GM18505 (cell line): Measurements from ENCODE around the gene PCGF6.
"Not testable (repeated sequence)": the region's sequence is repeated elsewhere in the genome, so short reads cannot be mapped to it uniquely, and the experiment has no call there.

ENCODE experiments used
- ATAC-seq: cut with Tn5 transposase; IDR thresholded peaks from one replicate; pipeline ENCODE4 v1.9.1; 2021; ENCODE audit not compliant: unreplicated experiment
- POLR2A ChIP-seq: IDR thresholded peaks from 4 replicates; pipeline ENCODE4 v1.6.1; 2011; ENCODE audit warnings: borderline replicate concordance; ENCODE audit not compliant: insufficient read depth, insufficient read length; ENCODE audit errors: extremely low read depth

The PCGF6 gene

DNA sequence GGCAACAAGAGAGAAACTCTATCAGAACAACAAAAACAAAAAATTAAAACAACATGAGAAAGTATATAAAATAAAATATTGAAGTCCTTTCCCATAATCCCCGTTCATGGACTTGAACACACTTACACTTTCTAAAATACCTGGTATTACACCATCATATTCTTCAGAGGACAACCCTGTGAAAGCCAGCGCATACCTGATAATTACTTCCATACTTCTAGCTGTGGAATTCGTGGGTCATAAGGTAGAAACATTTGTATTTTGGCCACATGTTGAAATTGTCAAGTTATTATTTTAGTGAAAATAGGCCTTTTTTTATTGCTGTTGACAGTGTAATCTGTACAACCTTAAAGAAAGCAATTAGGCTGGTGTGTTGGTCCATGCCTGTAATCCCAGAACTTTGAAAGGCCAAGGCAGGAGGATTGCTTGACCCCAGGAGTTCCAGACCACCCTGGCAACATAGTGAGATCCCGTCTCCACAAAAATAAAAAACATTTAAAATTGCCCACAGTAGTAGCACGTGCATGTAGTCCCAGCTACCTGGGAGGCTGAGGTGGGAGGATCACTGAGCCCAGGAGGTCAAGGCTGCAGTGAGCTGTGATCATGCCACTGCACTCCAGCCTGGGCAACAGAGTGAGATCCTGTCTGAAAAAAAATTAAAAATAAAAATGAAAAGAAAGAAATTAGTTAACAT, 5.1 kb upstream of the PCGF6 start:
- ATAC-seq, result no peak
- no peak for TF ChIP-seq POLR2A

DNA sequence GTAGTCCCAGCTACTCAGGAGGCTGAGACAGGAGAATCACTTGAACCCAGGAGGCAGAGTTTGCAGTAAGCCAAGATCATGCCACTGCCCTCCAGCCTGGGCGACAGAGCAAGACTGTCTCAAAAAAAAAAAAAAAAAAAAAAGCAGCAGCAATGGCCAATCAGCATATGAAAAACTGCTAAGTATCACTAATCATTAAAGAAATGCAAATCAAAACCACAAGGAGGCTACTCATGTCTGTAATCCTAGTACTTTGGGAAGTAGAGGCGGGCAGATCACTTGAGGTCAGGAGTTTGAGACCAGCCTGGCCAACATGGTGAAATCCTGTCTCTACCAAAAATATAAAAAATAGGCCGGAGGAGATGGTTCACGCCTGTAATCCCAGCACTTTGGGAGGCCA, 3.6 kb upstream of the PCGF6 start:
- not testable (repeated sequence) for ATAC-seq

DNA sequence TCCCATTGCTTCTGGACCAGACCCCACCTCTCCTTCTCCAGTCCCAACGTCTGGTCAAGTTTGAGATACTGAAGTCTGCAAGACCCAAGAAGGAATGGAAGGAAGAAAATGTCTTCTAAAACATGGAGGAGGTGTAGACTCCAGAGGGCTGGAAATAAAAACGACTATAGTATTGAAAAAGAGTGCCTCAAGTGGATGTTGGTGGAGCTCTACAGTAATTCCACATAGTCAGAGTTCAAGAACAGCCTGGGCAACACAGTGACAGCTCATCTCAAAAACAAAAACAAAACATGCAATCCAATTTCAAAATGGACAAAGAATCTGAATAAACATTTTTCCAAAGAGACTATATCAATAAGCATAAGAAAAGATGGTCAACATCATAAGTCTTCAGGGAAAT, 2.3 kb upstream of the PCGF6 start:
- ATAC-seq, result no peak
- no peak for TF ChIP-seq POLR2A

DNA sequence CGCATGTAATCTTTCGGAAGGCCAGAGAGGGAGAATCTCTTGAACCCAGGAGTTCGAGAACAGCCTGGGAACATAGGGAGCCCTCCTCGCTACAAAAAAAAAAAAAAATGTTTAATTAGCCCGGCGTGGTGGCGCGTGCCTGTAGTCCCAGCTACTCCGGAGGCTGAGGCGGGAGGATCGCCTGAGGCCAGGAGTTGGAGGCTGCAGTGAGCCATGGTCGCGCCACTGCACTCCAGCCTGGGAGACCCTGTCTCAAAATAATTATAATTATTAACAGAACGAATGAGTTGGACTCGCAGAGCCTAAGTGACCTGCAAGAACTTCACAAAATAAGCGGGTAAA, 794 bp downstream of the PCGF6 start:
- TF ChIP-seq POLR2A, result no peak
- ATAC-seq, result no peak

DNA sequence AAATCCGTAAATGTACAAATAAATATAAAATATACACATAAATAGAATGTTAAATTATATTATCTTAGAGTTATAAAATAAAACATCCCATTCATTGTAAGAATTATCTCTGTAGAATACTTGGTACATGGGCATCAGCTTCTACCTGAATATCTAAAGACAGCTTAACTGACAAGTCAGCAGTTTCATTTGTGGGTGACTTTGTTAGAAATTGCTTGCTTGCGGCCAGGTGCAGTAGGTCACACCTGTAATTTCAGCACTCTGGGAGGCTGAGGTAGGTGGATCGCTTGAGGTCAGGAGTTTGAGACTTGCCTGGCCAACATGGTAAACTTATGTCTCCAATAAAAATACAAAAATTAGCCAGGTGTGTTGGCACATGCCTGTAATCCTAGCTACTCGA, 14.6 kb downstream of the PCGF6 start:
- no peak for TF ChIP-seq POLR2A
- no peak for ATAC-seq

DNA sequence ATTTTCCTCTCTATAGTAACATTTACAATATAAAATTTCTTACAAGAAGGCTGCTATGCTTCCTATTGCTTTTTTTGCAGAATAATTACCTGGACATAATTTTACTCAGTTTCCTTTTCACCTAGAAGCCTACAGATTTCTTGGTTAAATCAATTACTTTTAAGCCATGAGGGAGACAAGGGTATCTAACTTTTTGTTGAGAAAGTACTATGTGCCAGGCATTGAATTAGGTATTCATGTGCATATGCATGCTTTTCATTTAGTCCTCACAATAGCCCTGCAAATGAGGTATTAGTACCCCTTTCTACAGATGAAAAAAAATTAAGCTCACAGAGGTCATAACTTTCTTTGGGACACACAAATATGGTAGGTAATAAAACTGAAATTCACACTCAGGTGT, 16.4 kb downstream of the PCGF6 start:
- ATAC-seq, result no peak
- TF ChIP-seq POLR2A, result no peak

DNA sequence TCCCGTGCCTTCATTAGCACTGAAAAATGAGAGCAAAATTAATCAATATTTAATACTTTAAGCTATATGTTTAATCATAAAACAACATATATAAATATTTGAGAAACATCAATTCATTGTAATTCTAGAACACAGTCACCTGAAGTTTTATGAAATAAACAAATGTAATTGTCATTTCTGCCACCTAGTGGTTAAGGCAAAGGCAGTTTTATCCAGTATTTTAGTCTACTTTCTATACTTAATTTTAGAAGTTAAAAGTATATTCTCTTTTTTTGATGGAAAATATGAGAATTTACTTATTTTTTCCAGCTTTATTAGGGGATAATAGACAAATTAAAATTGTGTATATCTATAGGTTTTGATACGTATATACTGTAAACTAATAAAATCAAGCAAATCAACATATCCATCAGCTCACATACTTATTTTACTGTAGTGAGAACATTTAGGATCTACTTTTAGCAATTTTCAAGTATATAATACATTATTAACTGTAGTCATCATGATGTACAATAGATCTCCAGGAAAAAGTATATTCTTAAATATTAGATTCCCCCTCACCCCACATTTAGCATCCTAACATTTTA, 16.9 kb downstream of the PCGF6 start:
- ATAC-seq, result no peak
- TF ChIP-seq POLR2A, result no peak

DNA sequence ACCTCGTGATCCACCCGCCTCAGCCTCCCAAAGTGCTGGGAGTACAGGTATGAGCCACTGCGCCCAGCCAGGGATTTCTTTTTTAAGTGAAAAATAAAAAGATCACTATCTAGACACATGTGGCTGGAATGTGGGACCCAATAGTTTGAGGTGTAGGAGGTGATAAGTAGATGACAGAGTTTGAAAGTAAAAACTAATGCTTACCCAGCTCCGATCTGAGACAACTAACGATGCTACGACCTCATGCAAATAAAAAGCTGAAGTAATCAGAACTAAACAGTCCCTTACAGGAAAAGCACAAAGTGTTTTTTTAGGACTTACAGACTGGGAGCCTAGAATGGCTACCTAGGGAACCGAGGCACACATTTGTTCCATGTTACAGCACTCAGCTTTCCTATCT, 23.0 kb downstream of the PCGF6 start:
- no peak for ATAC-seq
- no peak for TF ChIP-seq POLR2A

DNA sequence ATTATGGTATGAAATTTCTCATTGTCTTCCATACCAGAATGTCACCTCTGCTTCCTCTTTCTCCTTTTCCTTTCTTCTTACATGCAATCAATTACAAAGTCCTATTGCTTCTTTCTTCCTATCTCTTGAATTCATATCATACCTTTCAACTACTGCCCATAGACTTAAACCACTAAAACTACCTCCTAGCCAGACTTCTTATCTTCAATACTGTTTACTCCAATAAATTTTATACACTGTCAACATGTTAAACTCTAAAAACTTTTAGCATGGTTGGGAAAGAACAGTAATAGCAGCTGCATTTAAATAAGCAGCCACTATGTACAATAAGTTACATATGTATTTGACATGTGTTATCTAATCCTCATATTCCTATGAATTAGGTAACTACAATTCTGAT, 34.9 kb downstream of the PCGF6 start:
- no peak for TF ChIP-seq POLR2A
- ATAC-seq, result no peak

DNA sequence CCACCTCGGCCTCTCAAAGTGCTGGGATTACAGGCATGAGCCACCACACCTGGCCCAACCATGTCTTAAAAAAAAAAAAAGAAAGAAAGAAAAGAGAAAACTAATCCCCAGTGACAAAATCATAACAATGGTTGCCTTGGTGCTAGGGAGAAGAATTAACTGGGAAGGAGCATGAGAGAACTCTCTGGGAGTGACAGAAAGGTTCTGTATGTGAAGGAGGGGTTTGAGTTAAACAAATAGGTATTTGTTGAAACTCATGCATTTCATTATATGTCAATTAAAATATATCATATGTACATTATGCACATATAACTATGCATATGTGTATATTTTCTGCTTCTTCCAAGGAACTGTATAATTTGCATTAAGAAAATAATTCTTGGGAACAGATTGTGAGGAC, 40.7 kb downstream of the PCGF6 start:
- ATAC-seq, result no peak

DNA sequence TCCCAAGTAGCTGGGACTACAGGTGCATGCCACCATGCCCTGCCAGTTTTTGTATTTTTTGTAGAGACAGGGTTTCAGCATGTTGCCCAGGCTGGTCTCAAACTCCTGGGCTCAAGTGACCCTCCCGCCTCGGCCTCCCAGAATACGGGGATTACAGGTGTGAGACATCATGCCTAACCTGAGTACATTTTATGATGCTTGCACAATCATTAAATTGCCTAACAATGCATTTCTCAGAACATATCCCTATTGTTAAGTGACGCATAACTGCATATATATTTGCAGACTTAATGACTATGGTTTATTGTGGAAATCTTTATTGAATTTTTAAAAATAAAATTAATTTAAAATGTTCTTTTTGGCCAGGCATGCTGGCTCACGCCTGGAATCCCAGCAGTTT, 43.3 kb downstream of the PCGF6 start:
- TF ChIP-seq POLR2A, result no peak
- ATAC-seq, result no peak

More for the DNA sequence above, 40.7 kb downstream of the PCGF6 start:
- no peak for TF ChIP-seq POLR2A

DNA sequence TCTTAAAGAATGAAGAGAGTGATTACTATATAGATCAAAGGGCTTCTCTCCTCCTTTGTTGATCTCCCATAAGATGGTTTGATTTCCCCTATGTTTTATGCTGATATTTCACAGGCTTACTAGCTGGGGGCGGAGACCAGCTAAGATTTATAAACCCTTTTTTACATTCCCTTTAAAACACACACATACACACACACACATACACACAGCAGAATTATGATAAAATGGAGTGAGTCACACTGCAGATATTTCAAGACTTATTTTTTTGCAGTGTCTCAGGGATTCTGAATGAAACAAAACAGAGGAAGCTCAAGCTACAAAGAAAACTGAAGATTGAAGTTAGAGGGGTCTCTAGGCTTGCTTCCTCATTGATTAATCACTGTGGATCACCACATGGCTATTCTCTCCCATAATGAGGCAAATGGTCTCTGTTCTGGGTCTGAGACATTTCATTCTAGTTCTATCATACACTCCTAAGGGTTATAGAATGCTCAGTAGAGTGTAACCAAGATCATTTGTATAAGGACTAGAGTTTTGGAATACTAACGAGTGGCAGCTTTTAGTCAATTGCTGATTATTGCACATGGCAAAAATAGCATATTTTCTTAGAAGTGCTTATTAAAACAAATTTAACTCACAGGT, 55.4 kb downstream of the PCGF6 start:
- ATAC-seq, result no peak
- TF ChIP-seq POLR2A, result no peak

DNA sequence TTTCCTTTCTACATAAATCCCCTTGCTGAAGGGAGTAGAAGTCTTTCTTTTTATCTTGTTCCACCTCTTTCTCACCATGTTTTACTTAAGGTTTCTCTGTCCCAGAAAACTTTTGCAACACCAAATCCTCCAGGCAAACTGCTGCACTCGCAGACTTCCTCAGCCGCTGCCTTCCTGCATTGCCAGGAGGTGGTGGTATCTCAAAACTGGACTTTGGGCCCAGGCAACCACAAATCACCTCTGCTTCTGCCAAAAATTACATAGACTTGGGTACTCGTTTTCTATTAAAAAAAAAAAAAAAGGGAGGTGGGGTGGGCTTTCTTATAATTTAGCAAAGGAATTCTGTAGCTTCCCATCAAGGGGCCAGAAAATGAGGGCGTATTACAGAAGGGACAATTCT, 59.4 kb downstream of the PCGF6 start:
- ATAC-seq, result no peak
- no peak for TF ChIP-seq POLR2A

DNA sequence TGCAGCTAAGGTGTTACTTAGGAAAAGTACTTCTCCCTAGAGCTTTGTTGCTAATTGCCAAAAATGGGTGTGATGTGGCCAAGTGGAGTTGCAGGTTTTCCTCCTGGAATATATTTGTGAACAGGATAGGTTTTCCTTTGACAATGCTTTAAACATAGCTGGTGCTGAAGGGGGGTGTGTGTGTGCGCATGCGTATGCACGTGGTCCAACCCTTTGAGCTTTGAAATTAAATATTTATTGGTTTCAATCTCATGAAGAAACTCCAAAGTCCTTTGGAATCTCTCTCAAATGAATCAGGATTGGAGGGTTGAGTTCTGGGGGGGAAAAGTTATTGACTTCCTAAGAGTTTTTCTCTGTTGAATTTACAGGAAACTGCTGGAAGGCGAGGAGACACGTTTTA, 62.9 kb downstream of the PCGF6 start:
- no peak for ATAC-seq
- no peak for TF ChIP-seq POLR2A
